ENCODE measurements around the gene RFX3.

The RFX3 gene

DNA sequence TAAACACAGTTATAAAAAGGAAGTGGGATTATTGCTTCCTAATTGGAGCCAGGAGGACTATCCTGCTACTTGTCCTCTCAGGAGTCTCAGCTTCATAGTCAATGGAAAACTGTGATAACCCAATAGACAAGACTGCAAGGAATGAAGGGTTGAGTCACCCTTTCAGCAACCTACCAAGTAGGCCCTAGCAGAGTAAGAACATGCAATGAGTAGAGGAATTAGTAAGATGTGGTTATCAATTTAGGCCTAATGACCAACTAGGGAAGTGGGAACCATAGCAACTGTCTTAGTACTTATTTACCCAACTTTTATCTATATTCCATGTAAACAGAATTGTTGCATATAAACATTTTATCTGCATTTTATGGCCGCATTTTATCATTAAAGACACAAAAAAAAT is 310.1 kb downstream of the RFX3 start:
- TF ChIP-seq POLR2AphosphoS5 (IDR thresholded peaks at IDR 0.05; ENCODE audit: low read depth) (no peak), GABPA (IDR thresholded peaks at IDR 0.05; ENCODE audit: low read depth) (no peak), SPI1 (IDR thresholded peaks at IDR 0.05; ENCODE audit: borderline replicate concordance, low read depth) (no peak)
- TF ChIP-seq, protein P1, sequence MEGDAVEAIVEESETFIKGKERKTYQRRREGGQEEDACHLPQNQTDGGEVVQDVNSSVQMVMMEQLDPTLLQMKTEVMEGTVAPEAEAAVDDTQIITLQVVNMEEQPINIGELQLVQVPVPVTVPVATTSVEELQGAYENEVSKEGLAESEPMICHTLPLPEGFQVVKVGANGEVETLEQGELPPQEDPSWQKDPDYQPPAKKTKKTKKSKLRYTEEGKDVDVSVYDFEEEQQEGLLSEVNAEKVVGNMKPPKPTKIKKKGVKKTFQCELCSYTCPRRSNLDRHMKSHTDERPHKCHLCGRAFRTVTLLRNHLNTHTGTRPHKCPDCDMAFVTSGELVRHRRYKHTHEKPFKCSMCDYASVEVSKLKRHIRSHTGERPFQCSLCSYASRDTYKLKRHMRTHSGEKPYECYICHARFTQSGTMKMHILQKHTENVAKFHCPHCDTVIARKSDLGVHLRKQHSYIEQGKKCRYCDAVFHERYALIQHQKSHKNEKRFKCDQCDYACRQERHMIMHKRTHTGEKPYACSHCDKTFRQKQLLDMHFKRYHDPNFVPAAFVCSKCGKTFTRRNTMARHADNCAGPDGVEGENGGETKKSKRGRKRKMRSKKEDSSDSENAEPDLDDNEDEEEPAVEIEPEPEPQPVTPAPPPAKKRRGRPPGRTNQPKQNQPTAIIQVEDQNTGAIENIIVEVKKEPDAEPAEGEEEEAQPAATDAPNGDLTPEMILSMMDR (IDR thresholded peaks at IDR 0.05; ENCODE audit: insufficient read depth, low read length): no peak
- TF ChIP-seq, protein P2, sequence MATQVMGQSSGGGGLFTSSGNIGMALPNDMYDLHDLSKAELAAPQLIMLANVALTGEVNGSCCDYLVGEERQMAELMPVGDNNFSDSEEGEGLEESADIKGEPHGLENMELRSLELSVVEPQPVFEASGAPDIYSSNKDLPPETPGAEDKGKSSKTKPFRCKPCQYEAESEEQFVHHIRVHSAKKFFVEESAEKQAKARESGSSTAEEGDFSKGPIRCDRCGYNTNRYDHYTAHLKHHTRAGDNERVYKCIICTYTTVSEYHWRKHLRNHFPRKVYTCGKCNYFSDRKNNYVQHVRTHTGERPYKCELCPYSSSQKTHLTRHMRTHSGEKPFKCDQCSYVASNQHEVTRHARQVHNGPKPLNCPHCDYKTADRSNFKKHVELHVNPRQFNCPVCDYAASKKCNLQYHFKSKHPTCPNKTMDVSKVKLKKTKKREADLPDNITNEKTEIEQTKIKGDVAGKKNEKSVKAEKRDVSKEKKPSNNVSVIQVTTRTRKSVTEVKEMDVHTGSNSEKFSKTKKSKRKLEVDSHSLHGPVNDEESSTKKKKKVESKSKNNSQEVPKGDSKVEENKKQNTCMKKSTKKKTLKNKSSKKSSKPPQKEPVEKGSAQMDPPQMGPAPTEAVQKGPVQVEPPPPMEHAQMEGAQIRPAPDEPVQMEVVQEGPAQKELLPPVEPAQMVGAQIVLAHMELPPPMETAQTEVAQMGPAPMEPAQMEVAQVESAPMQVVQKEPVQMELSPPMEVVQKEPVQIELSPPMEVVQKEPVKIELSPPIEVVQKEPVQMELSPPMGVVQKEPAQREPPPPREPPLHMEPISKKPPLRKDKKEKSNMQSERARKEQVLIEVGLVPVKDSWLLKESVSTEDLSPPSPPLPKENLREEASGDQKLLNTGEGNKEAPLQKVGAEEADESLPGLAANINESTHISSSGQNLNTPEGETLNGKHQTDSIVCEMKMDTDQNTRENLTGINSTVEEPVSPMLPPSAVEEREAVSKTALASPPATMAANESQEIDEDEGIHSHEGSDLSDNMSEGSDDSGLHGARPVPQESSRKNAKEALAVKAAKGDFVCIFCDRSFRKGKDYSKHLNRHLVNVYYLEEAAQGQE (IDR thresholded peaks at IDR 0.05; ENCODE audit: insufficient replicate concordance, low read depth): no peak
- Histone ChIP-seq H3K4me3 (replicated peaks; ENCODE audit: insufficient read depth, low read length) (no peak overlapping the region), H3K27me3 (ENCODE audit: insufficient read depth, poor library complexity, severe bottlenecking) (no peaks in the 10 kb centered on the region), H3K27ac (replicated peaks) (no peak overlapping the region)
- no peak for DNase-seq (ENCODE audit: low read depth in 1 of 2, low spot score in 1 of 2)

DNA sequence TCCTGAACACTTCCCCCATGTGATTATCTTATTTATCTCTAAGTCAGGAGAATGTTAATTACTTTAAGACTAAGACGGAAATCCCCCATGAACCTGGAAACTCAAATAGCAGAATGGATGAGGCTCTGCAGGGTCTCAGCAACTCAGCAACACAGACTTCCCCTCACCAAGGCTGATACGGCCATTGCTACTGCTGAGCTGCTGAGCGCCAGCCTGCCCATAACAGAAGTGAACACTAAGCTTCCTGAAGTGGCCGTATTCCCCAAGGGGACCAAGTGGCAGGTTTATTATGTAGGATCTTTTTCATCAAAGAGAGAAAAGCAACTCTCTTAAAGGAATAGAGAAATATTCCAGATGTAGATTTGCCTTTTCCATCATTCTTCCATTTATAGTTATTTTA is 311.1 kb downstream of the RFX3 start:
- H3K27me3 ChIP-seq (ENCODE audit: insufficient read depth, poor library complexity, severe bottlenecking): no peaks in the 10 kb centered on the region
- no peak overlapping the region for H3K4me3 ChIP-seq (replicated peaks; ENCODE audit: insufficient read depth, low read length)
- no peak for DNase-seq (ENCODE audit: low read depth in 1 of 2, low spot score in 1 of 2)
- TF ChIP-seq GABPA (IDR thresholded peaks at IDR 0.05; ENCODE audit: low read depth) (no peak), SPI1 (IDR thresholded peaks at IDR 0.05; ENCODE audit: borderline replicate concordance, low read depth) (no peak), POLR2AphosphoS5 (IDR thresholded peaks at IDR 0.05; ENCODE audit: low read depth) (no peak)
- TF ChIP-seq, protein P1 (IDR thresholded peaks at IDR 0.05; ENCODE audit: insufficient read depth, low read length): no peak
- TF ChIP-seq, protein P2 (IDR thresholded peaks at IDR 0.05; ENCODE audit: insufficient replicate concordance, low read depth): no peak
- H3K27ac ChIP-seq (replicated peaks): no peak overlapping the region

DNA sequence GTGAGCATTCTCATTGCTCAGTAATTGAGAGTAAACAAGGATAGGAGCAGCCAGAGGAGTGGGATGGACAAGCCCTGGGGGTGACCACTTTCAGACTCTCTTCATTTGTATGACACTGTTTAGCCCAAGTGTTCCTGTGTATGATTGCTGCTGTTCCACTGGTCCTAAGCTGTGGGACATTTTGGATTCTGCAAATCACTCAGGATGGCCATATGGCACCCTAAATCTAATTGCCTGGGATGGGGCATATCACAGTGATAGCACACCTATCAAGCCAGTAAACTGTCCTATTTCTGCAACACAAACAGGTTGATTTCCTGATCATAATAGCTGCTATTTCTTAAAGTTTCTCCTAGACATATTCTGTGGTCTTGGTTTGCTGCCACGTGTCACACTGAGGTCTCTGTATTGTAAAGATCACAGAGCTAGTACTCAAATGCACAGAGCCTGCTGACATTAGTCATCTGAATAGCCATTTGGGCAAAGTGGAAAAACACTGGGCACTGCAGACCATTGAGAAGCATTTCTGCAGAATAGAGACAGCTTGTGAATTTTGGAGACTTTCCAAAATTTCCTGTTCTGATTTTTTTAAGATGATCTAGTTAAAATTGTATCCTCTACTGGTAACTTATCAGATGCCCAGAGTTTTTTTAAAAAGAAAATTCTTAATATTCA is 320.2 kb downstream of the RFX3 start:
- Histone ChIP-seq H3K4me3 (replicated peaks; ENCODE audit: insufficient read depth, low read length) (no peak overlapping the region), H3K27ac (replicated peaks) (no peak overlapping the region), H3K27me3 (ENCODE audit: insufficient read depth, poor library complexity, severe bottlenecking) (peaks cover 3% of the 10 kb centered on the region)
- TF ChIP-seq POLR2AphosphoS5 (IDR thresholded peaks at IDR 0.05; ENCODE audit: low read depth) (no peak), GABPA (IDR thresholded peaks at IDR 0.05; ENCODE audit: low read depth) (no peak), SPI1 (IDR thresholded peaks at IDR 0.05; ENCODE audit: borderline replicate concordance, low read depth) (no peak)
- TF ChIP-seq, protein P1 (IDR thresholded peaks at IDR 0.05; ENCODE audit: insufficient read depth, low read length): no peak
- TF ChIP-seq, protein P2 (IDR thresholded peaks at IDR 0.05; ENCODE audit: insufficient replicate concordance, low read depth): no peak
- no peak for DNase-seq (ENCODE audit: low read depth in 1 of 2, low spot score in 1 of 2)

Data from HL-60 (cell line).